Fibroblast of mammary gland (primary cell): Measurements from ENCODE around the gene SH3BP2.

Experiments used
- DNase-seq: peaks from one replicate; pipeline ENCODE4 v3.0.0-alpha.2; 2010; ENCODE audit warnings: low read depth
- H3K4me3 ChIP-seq: 2 replicates; pipeline ENCODE4 v1.5.1; 2011; ENCODE audit warnings: low read depth, mild to moderate bottlenecking, low read length, moderate library complexity; ENCODE audit not compliant: control insufficient read depth
- CTCF ChIP-seq: conservative IDR thresholded peaks from 2 replicates; pipeline ENCODE4 v1.5.1; 2011; ENCODE audit warnings: low read depth, low read length, inconsistent platforms; ENCODE audit not compliant: control insufficient read depth, insufficient read depth

Gene SH3BP2

GRCh38 chr4:2830632-2831610, 38.0 kb downstream of the SH3BP2 start:
- no peak overlapping the region for H3K4me3 ChIP-seq
- TF ChIP-seq CTCF, result no peak
- no peak for DNase-seq

GRCh38 chr4:2831611-2832308, 38.9 kb downstream of the SH3BP2 start:
- no peak for DNase-seq
- H3K4me3 ChIP-seq, result no peak overlapping the region
- TF ChIP-seq CTCF, result no peak

GRCh38 chr4:2832309-2832980, 39.6 kb downstream of the SH3BP2 start:
- no peak overlapping the region for H3K4me3 ChIP-seq
- DNase-seq, result no peak
- TF ChIP-seq CTCF, result no peak

GRCh38 chr4:2832981-2833670, 40.2 kb downstream of the SH3BP2 start:
- no peak for TF ChIP-seq CTCF
- H3K4me3 ChIP-seq, result no peak overlapping the region
- DNase-seq, result no peak

- H3K4me3 ChIP-seq, result no peak overlapping the region
- no peak for TF ChIP-seq CTCF
- DNase-seq, result no peak
Observed at GRCh38 chr4:2833671-2834000, 40.8 kb downstream of the SH3BP2 start.

GRCh38 chr4:2834001-2834921, 41.4 kb downstream of the SH3BP2 start:
- no peak for DNase-seq
- H3K4me3 ChIP-seq, result no peak overlapping the region
- no peak for TF ChIP-seq CTCF
